HUDEP-2 (cell line): Measurements from ENCODE around the gene RNF207.
"Not testable (repeated sequence)": the region's sequence is repeated elsewhere in the genome, so short reads cannot be mapped to it uniquely, and the experiment has no call there.

ENCODE experiments used
- DNase-seq, 76 experiments: peaks; one replicate each; lab custom pipeline; 2025; ENCODE audit not compliant: unreplicated experiment in 76 of 76; lab: John Stamatoyannopoulos, UW

The RNF207 gene

GRCh38 chr1:6199298-6200187 is 6.4 kb upstream of the RNF207 start, which contains the start of gene RPL22:
Gene RPL22, minus strand, starts transcription at chr1:6199595. Its CDS starts 22 bp downstream, at chr1:6199573.
- DNase-seq = peak in 75 of 76 experiments; percentile 47 to 98 (median 96)

GRCh38 chr1:6200188-6200809 is 5.6 kb upstream of the RNF207 start:
- peak in 1 of 76 experiments; percentile 30 for DNase-seq

- no peak for DNase-seq
Observed at GRCh38 chr1:6202256-6202655, 3.7 kb upstream of the RNF207 start.

- DNase-seq = no peak
Observed at GRCh38 chr1:6206520-6206855, 569 bp downstream of the RNF207 start.

- no peak for DNase-seq
Observed at GRCh38 chr1:6207075-6207885, 1.4 kb downstream of the RNF207 start.

- DNase-seq = peak in 1 of 76 experiments; percentile 13
Observed at GRCh38 chr1:6207921-6208320, 2.0 kb downstream of the RNF207 start.

- peak in 60 of 76 experiments; percentile 7 to 76 (median 43) for DNase-seq
Observed at GRCh38 chr1:6208723-6209660, 3.1 kb downstream of the RNF207 start.

GRCh38 chr1:6209661-6210580 is 4.0 kb downstream of the RNF207 start:
- peak in 36 of 76 experiments; percentile 3 to 66 (median 34) for DNase-seq

GRCh38 chr1:6210591-6211355 is 4.9 kb downstream of the RNF207 start:
- no peak for DNase-seq

- DNase-seq = no peak
Observed at GRCh38 chr1:6211731-6212130, 5.8 kb downstream of the RNF207 start.

- DNase-seq = no peak
Observed at GRCh38 chr1:6212193-6212959, 6.5 kb downstream of the RNF207 start.

GRCh38 chr1:6218375-6219164 is 12.7 kb downstream of the RNF207 start:
- no peak for DNase-seq

- DNase-seq = not testable (repeated sequence)
Observed at GRCh38 chr1:6219641-6220040, 13.7 kb downstream of the RNF207 start.

- DNase-seq = no peak
Observed at GRCh38 chr1:6220236-6220635, 14.3 kb downstream of the RNF207 start.

- no peak for DNase-seq
Observed at GRCh38 chr1:6221210-6221784, 15.4 kb downstream of the RNF207 start.

- DNase-seq = no peak
Observed at GRCh38 chr1:6222636-6223035, 16.7 kb downstream of the RNF207 start.
